H1 (cell line): ENCODE measurements around the gene TSHB. TPM values are rescaled to one million over a fixed set of nuclear protein-coding genes. Genes with fewer than 3 reads are reported as not detected.

Experiments used
- CTCF ChIA-PET: fragments of 300-600 bp; sonication (Branson Sonifier 250); formaldehyde crosslinking; loops from one replicate; lab custom pipeline; 2021; ENCODE audit not compliant: partially characterized antibody; lab: Charles Lee
- POLR2A ChIA-PET: fragments of 300-600 bp; sonication (Branson Sonifier 250); formaldehyde crosslinking; loops from one replicate; lab custom pipeline; 2021; ENCODE audit warnings: inconsistent platforms; ENCODE audit not compliant: partially characterized antibody; lab: Charles Lee
- DNase-seq, 2 experiments: peaks; one replicate each; pipeline versions ENCODE4 v3.0.0 to v3.0.0-alpha.2; 2010 to 2022; ENCODE audit warnings: low spot score in 2 of 2, low read depth in 1 of 2, mixed read lengths in 1 of 2
- FAIRE-seq: peaks from 2 replicates; lab custom pipeline; 2011; peaks lifted over from hg19 to GRCh38; lab: Jason Lieb, UNC
- H2AFZ ChIP-seq: 2 replicates; pipeline ENCODE4 v1.8.1; 2012; ENCODE audit warnings: low read length, inconsistent platforms
- H2AK5ac ChIP-seq: 2 replicates; pipeline ENCODE4 v1.6.1; 2013; ENCODE audit warnings: low read depth, low read length
- H2BK120ac ChIP-seq: replicated peaks from 2 replicates; pipeline ENCODE3; 2013; ENCODE audit warnings: low read depth, low read length, inconsistent platforms
- H2BK12ac ChIP-seq: 2 replicates; pipeline ENCODE4 v1.6.1; 2013; ENCODE audit warnings: low read depth, low read length
- H2BK15ac ChIP-seq: 2 replicates; pipeline ENCODE4 v1.6.1; 2013; ENCODE audit warnings: low read length
- H2BK20ac ChIP-seq: 2 replicates; pipeline ENCODE4 v1.6.1; 2013; ENCODE audit warnings: low read length
- H2BK5ac ChIP-seq: 2 replicates; pipeline ENCODE4 v1.6.1; 2013; ENCODE audit warnings: low read depth, low read length
- H3K14ac ChIP-seq: 2 replicates; pipeline ENCODE4 v1.6.1; 2013; ENCODE audit warnings: inconsistent platforms; ENCODE audit not compliant: insufficient read length
- H3K18ac ChIP-seq: 2 replicates; pipeline ENCODE4 v1.6.1; 2013; ENCODE audit warnings: low read length; ENCODE audit errors: extremely low read depth
- H3K23ac ChIP-seq: 2 replicates; pipeline ENCODE4 v1.6.1; 2013; ENCODE audit warnings: inconsistent platforms; ENCODE audit not compliant: insufficient read length
- H3K23me2 ChIP-seq: 2 replicates; pipeline ENCODE4 v1.6.1; 2013; ENCODE audit warnings: low read depth, low read length
- H3K27ac ChIP-seq: 2 replicates; pipeline ENCODE4 v1.6.1; 2011; ENCODE audit warnings: low read depth, low read length, inconsistent platforms
- H3K27me3 ChIP-seq, 4 experiments: replicated peaks in 1 of 4; 1 replicate in 1 of 4; 2 replicates in 3 of 4; pipeline versions ENCODE4 v1.6.1 to v1.8.1; 2011 to 2013; ENCODE audit warnings: low read length in 3 of 4, mild to moderate bottlenecking in 3 of 4, inconsistent platforms in 2 of 4, mixed read lengths in 2 of 4, moderate library complexity in 1 of 4; ENCODE audit not compliant: control insufficient read depth in 3 of 4, insufficient read depth in 3 of 4; ENCODE audit errors: extremely low read depth in 1 of 4
- H3K36me3 ChIP-seq, 4 experiments: 2 replicates each; pipeline versions ENCODE4 v1.6.1 to v1.8.1; 2011 to 2013; ENCODE audit warnings: mild to moderate bottlenecking in 4 of 4, low read length in 3 of 4, moderate library complexity in 2 of 4, control low read depth in 1 of 4, inconsistent platforms in 1 of 4; ENCODE audit not compliant: insufficient read depth in 4 of 4, control insufficient read depth in 2 of 4
- H3K4ac ChIP-seq: replicated peaks from 2 replicates; pipeline ENCODE3; 2013; ENCODE audit warnings: low read length, low read depth, mixed read lengths, inconsistent platforms; ENCODE audit not compliant: insufficient read length
- H3K4me1 ChIP-seq, 4 experiments: replicated peaks in 1 of 4; 1 replicate in 1 of 4; 2 replicates in 3 of 4; pipeline versions ENCODE4 v1.6.1 to v1.8.1; 2011 to 2013; ENCODE audit warnings: low read length in 3 of 4, inconsistent platforms in 2 of 4, mixed read lengths in 1 of 4; ENCODE audit not compliant: insufficient read depth in 4 of 4, control insufficient read depth in 3 of 4
- H3K4me2 ChIP-seq, 2 experiments: 2 replicates each; pipeline versions ENCODE4 v1.6.1 to v1.8.1; 2011 to 2013; ENCODE audit warnings: low read depth in 2 of 2, low read length in 2 of 2, control low read depth in 1 of 2, inconsistent platforms in 1 of 2, mild to moderate bottlenecking in 1 of 2; ENCODE audit not compliant: insufficient read depth in 1 of 2
- H3K4me3 ChIP-seq, 4 experiments: fragments of 200-600, 300-600 bp in 1 of 4; sonication (generic), shearing (Covaris generic), sonication (Bioruptor Twin) in 1 of 4; 2 replicates each; pipeline versions ENCODE4 v1.5.1 to v1.8.1; 2011 to 2016; ENCODE audit warnings: low read length in 4 of 4, low read depth in 3 of 4, control low read depth in 2 of 4, inconsistent platforms in 2 of 4, mild to moderate bottlenecking in 2 of 4, mixed read lengths in 1 of 4, moderate library complexity in 1 of 4; ENCODE audit not compliant: insufficient read depth in 2 of 4; ENCODE audit errors: extremely low read depth in 1 of 4
- H3K56ac ChIP-seq: replicated peaks from 2 replicates; pipeline ENCODE3; 2013; ENCODE audit warnings: low read depth, mild to moderate bottlenecking, mixed read lengths, low read length, inconsistent platforms; ENCODE audit not compliant: insufficient read length
- H3K79me1 ChIP-seq: 2 replicates; pipeline ENCODE4 v1.6.1; 2013; ENCODE audit warnings: low read depth, low read length, control low read depth
- H3K79me2 ChIP-seq, 2 experiments: 2 replicates each; pipeline versions ENCODE4 v1.6.1 to v1.8.1; 2012 to 2013; ENCODE audit warnings: low read length in 2 of 2, mild to moderate bottlenecking in 2 of 2, inconsistent platforms in 1 of 2; ENCODE audit not compliant: insufficient read depth in 2 of 2, control insufficient read depth in 1 of 2
- H3K9ac ChIP-seq, 4 experiments: replicated peaks in 1 of 4; 1 replicate in 1 of 4; 2 replicates in 3 of 4; pipeline versions ENCODE4 v1.6.1 to v1.8.1; 2011 to 2013; ENCODE audit warnings: low read depth in 3 of 4, low read length in 3 of 4, control low read depth in 2 of 4, mild to moderate bottlenecking in 2 of 4, moderate library complexity in 2 of 4, inconsistent platforms in 1 of 4; ENCODE audit errors: extremely low read depth in 1 of 4
- H3K9me3 ChIP-seq, 2 experiments: 2 replicates each; pipeline versions ENCODE4 v1.6.1 to v1.8.1; 2012 to 2013; ENCODE audit warnings: mild to moderate bottlenecking in 2 of 2, moderate library complexity in 2 of 2, control low read depth in 1 of 2, inconsistent platforms in 1 of 2, low read depth in 1 of 2, low read length in 1 of 2, mixed read lengths in 1 of 2; ENCODE audit not compliant: insufficient read depth in 2 of 2
- H4K20me1 ChIP-seq, 2 experiments: replicated peaks in 1 of 2; 2 replicates each; pipeline versions ENCODE3 to v1.8.1; 2011 to 2013; ENCODE audit warnings: inconsistent platforms in 2 of 2, low read length in 2 of 2, mild to moderate bottlenecking in 1 of 2; ENCODE audit not compliant: insufficient read depth in 2 of 2, control insufficient read depth in 1 of 2
- H4K5ac ChIP-seq: 2 replicates; pipeline ENCODE4 v1.6.1; 2013; ENCODE audit warnings: low read length, low read depth, mixed read lengths, inconsistent platforms; ENCODE audit not compliant: insufficient read length
- H4K8ac ChIP-seq: 2 replicates; pipeline ENCODE4 v1.8.0; 2013; ENCODE audit warnings: mild to moderate bottlenecking, moderate library complexity, low read length, inconsistent platforms; ENCODE audit not compliant: insufficient read depth; ENCODE audit errors: extremely low read depth
- H4K91ac ChIP-seq: replicated peaks from 2 replicates; pipeline ENCODE3; 2013; ENCODE audit warnings: low read length, mixed read lengths, inconsistent platforms; ENCODE audit not compliant: insufficient read length
- CEBPB ChIP-seq: IDR thresholded peaks from 2 replicates; pipeline ENCODE4 v1.6.1; 2012; ENCODE audit warnings: low read depth, low read length
- CTBP2 ChIP-seq: IDR thresholded peaks from 2 replicates; pipeline ENCODE4 v1.7.0; 2011; ENCODE audit warnings: borderline replicate concordance, mild to moderate bottlenecking, moderate library complexity, mixed read lengths, low read length; ENCODE audit not compliant: insufficient read depth, insufficient read length
- EGR1 ChIP-seq: IDR thresholded peaks from 2 replicates; pipeline ENCODE4 v1.6.1; 2011; ENCODE audit warnings: low read depth, low read length, borderline replicate concordance
- FOSL1 ChIP-seq: IDR thresholded peaks from 2 replicates; pipeline ENCODE4 v1.6.1; 2011; ENCODE audit warnings: mild to moderate bottlenecking, low read depth, low read length, moderate library complexity; ENCODE audit not compliant: insufficient read depth
- HDAC6 ChIP-seq: IDR thresholded peaks from one replicate; pipeline ENCODE4 v1.7.1; 2012; ENCODE audit warnings: low read depth, mild to moderate bottlenecking, inconsistent platforms, low read length, moderate library complexity
- NANOG ChIP-seq: IDR thresholded peaks from 2 replicates; pipeline ENCODE4 v1.6.1; 2011; ENCODE audit warnings: low read length, low read depth, mild to moderate bottlenecking, inconsistent platforms; ENCODE audit not compliant: insufficient read depth, poor library complexity, severe bottlenecking
- NRF1 ChIP-seq: IDR thresholded peaks from 2 replicates; pipeline ENCODE4 v1.6.1; 2011; ENCODE audit warnings: mild to moderate bottlenecking, low read depth, low read length, improper control_type of control experiment
- PHF8 ChIP-seq: fragments of 200-600 bp; sonication (generic); conservative IDR thresholded peaks from 2 replicates; pipeline ENCODE4 v1.7.1; 2012; ENCODE audit warnings: low read depth, mild to moderate bottlenecking, inconsistent platforms, low read length, moderate library complexity
- POLR2AphosphoS5 ChIP-seq: IDR thresholded peaks from 2 replicates; pipeline ENCODE4 v1.6.1; 2011; ENCODE audit warnings: low read depth, low read length
- POU5F1 ChIP-seq: IDR thresholded peaks from 2 replicates; pipeline ENCODE4 v1.6.1; 2011; ENCODE audit warnings: low read depth, mild to moderate bottlenecking, low read length, moderate library complexity
- RAD21 ChIP-seq, 2 experiments: IDR thresholded peaks in 1 of 2; conservative IDR thresholded peaks in 1 of 2; 2 replicates each; pipeline ENCODE4 v1.6.1; 2011; ENCODE audit warnings: low read depth in 2 of 2, low read length in 2 of 2, improper control_type of control experiment in 1 of 2, inconsistent platforms in 1 of 2, mild to moderate bottlenecking in 1 of 2, moderate library complexity in 1 of 2
- SIN3A ChIP-seq, 2 experiments: IDR thresholded peaks in 1 of 2; conservative IDR thresholded peaks in 1 of 2; 2 replicates each; pipeline ENCODE4 v1.6.1; 2011 to 2012; ENCODE audit warnings: low read length in 2 of 2, improper control_type of control experiment in 1 of 2, low read depth in 1 of 2, mild to moderate bottlenecking in 1 of 2
- TEAD4 ChIP-seq: IDR thresholded peaks from 2 replicates; pipeline ENCODE4 v1.6.1; 2012; ENCODE audit warnings: low read depth, low read length, inconsistent platforms, mixed read lengths
- WGBS, 2 experiments: shearing (Covaris generic) in 1 of 2; methylation state at CpG; one replicate each; pipeline versions ENCODE4 v1.1.6 to v1.1.7; 2013 to 2015; ENCODE audit warnings: low lambda C conversion rate in 2 of 2, mixed read lengths in 2 of 2, inconsistent platforms in 1 of 2, low coverage in 1 of 2, missing lambda C conversion rate in 1 of 2; ENCODE audit not compliant: insufficient replicate concordance in 2 of 2, insufficient coverage in 1 of 2, insufficient read length in 1 of 2; ENCODE audit errors: extremely low coverage in 1 of 2, missing lambda C conversion rate in 1 of 2; 5-methylcytosine and 5-hydroxymethylcytosine counted together
- polyA plus RNA-seq, 7 experiments: library from polyadenylated mRNA; depleted of rRNA in 3 of 7; stranded (reverse) in 5 of 7; unstranded in 2 of 7; fragments of >200 nt in 5 of 7; fragments of 200-250 nt in 2 of 7; gene quantifications; 1 replicate in 5 of 7; 2 replicates in 1 of 7; 4 replicates in 1 of 7; pipeline versions ENCODE4 v1.2.1 to v1.2.3, GENCODE V29; 2011 to 2013; ENCODE audit warnings: missing spikeins in 2 of 7, mixed read lengths in 2 of 7
- total RNA-seq: library from RNA; stranded (reverse); fragmentation: NEBNext Ultra II Directional; extraction: Animal tissue kit (Norgen Biotek cat#: 25700); gene quantifications from 2 replicates; pipeline ENCODE4 v1.2.1, GENCODE V29; 2021

The TSHB gene
- total and polyA plus RNA-seq, 2 of the 8 experiments (the other 6 are each of a cell fraction or from before 2014, with no cell fraction given), result not detected

DNA sequence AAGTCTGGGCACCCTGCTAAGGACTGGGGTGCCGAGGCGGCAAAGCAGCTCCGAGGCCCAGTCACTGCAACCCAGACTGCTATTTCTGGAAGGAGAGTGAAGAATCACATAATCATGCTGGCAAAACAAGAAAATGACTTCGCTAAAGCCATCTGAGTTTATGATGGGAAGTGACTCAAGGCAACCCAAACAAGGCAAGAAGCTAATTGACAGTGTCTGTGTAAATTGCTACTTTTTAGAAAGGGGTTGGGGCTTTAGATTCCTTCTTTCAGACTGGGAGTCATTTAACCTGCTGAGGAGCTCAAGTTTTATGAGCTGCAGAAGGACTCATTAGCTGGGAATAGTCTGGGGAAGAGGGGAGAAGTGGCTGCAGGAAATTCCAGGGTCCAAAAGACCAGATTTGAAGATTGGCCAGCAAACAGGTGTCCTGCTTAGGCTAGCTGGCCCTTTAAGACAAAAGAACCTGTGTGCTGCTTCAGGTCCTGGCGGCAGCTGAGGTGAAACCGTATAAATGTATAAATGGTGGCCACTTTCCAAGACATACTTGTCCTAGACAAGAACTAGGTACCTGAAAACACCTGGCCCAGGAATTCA, 28.1 kb downstream of the TSHB start:
- Histone ChIP-seq H3K23ac (no peak overlapping the region), H2AK5ac (no peak overlapping the region), H3K4me3 (no peak overlapping the region), H4K5ac (no peak overlapping the region), H3K23me2 (no peaks in the 10 kb centered on the region), H2BK120ac (no peak overlapping the region), H3K18ac (no peak overlapping the region), H3K79me1 (no peaks in the 10 kb centered on the region), H3K36me3 (no peaks in the 10 kb centered on the region)
- no peak for FAIRE-seq
- no peak for TF ChIP-seq EGR1
- TF ChIP-seq CTBP2, result no peak
- TF ChIP-seq TEAD4, result no peak
- no peak for TF ChIP-seq NANOG
- no peak for TF ChIP-seq RAD21 (IDR thresholded peaks at IDR 0.05 in 1 of 2, conservative IDR thresholded peaks at IDR 0.05 in 1 of 2; ENCODE audit: low read depth in 2 of 2, low read length in 2 of 2)
- no peak for TF ChIP-seq NRF1
- no peak for TF ChIP-seq FOSL1
- no peak for TF ChIP-seq PHF8
- no peak for TF ChIP-seq POLR2AphosphoS5
- no peak for TF ChIP-seq HDAC6
- no peak for TF ChIP-seq SIN3A (conservative IDR thresholded peaks at IDR 0.05 in 1 of 2, IDR thresholded peaks at IDR 0.05 in 1 of 2; ENCODE audit: low read depth in 1 of 2, low read length in 2 of 2)
- TF ChIP-seq CEBPB, result no peak
- TF ChIP-seq POU5F1, result no peak
- TF ChIP-seq, all 59 proteins: peak for 0
- Histone ChIP-seq H3K4ac (no peak overlapping the region), H2AFZ (no peak overlapping the region), H3K27me3 (no peaks in the 10 kb centered on the region), H3K27ac (no peak overlapping the region), H3K4me1 (peaks cover 0 to 6% (median 2%) of the 10 kb centered on the region in 4 experiments; a peak in 4 of 7 replicates), H4K91ac (no peak overlapping the region), H2BK5ac (no peak overlapping the region), H3K79me2 (no peaks in the 10 kb centered on the region), H3K4me2 (no peak overlapping the region), H3K9me3 (no peaks in the 10 kb centered on the region), H3K14ac (no peak overlapping the region), H2BK15ac (no peak overlapping the region), H4K8ac (no peak overlapping the region), H2BK12ac (no peak overlapping the region), H3K9ac (no peak overlapping the region), H4K20me1 (no peaks in the 10 kb centered on the region), H2BK20ac (no peak overlapping the region), H3K56ac (no peak overlapping the region)
- WGBS, 2 experiments, result 96% methylated on average over 6 of the region's 6 CpGs; no CpG with 5 or more reads in 1 of the 2 experiments
- CTCF ChIA-PET, result interaction anchor here (0.5 to 3.7 kb wide), 8 partner anchors 8 to 538 kb away, joined by 3 to 17 read pairs (median 3); partner anchors contain the start of gene TSPAN2
- POLR2A ChIA-PET, result interaction anchor here (1.3 kb wide), 1 partner anchor 13 kb away, joined by 4 read pairs; no protein-coding TSS in a partner anchor
- no peak for DNase-seq
